Mesenteric fat pad (tissue), 1 donor: ENCODE measurements around the gene PROK2. TPM values are rescaled to one million over a fixed set of nuclear protein-coding genes. Genes with fewer than 3 reads are reported as not detected.

Source experiments
- DNase-seq: peaks from one replicate; pipeline ENCODE4 v3.0.0-alpha.2; 2020; ENCODE audit warnings: low spot score
- long read RNA-seq: library from polyadenylated mRNA; unstranded; transcript quantifications from one replicate; pipeline ENCODE4 v2.0.0, GENCODE V29; 2020
- total RNA-seq: library from RNA; stranded (reverse); fragmentation: NEBNext Ultra II Directional; extraction: Animal tissue kit (Norgen Biotek cat#: 25700); gene quantifications from one replicate; pipeline ENCODE4 v1.2.1, GENCODE V29; 2021
- donor health status: DM: yes; HTN: yes; CAD: no.

PROK2 gene
- 9.8 TPM for total RNA-seq
- long read RNA-seq, transcript PROK2-202 (3 exons, 1,549 nt), result minor isoform, 12 of 29 reads
- long read RNA-seq, transcript PROK2-201 (4 exons, 1,022 nt), result major isoform, 13 of 29 reads
- long read RNA-seq, partial matches to known transcripts, result 2 of 29 reads
- long read RNA-seq, other reads (novel, unspliced or antisense), result 2 of 29 reads

- no peak for DNase-seq
Measured at GRCh38 chr3:71784914-71785531, at the start of gene PROK2. Gene PROK2 (minus strand): TSS chr3:71785148. CDS start chr3:71785052, 96 bp downstream.

GRCh38 chr3:71831599-71831998, 46.7 kb upstream of the PROK2 start:
- DNase-seq, result no peak

- no peak for DNase-seq
Measured at GRCh38 chr3:71825551-71826283, 40.8 kb upstream of the PROK2 start.

- DNase-seq, result no peak
Measured at GRCh38 chr3:71821116-71821515, 36.2 kb upstream of the PROK2 start.

- no peak for DNase-seq
Measured at GRCh38 chr3:71817262-71817661, 32.3 kb upstream of the PROK2 start.

GRCh38 chr3:71816767-71817156, 31.8 kb upstream of the PROK2 start:
- no peak for DNase-seq

GRCh38 chr3:71815340-71816067, 30.6 kb upstream of the PROK2 start:
- no peak for DNase-seq

GRCh38 chr3:71813704-71814103, 28.8 kb upstream of the PROK2 start:
- no peak for DNase-seq

GRCh38 chr3:71813073-71813472, 28.1 kb upstream of the PROK2 start:
- DNase-seq, result no peak

GRCh38 chr3:71810056-71810455, 25.1 kb upstream of the PROK2 start:
- no peak for DNase-seq

GRCh38 chr3:71809321-71810026, 24.5 kb upstream of the PROK2 start:
- no peak for DNase-seq

GRCh38 chr3:71806736-71807135, 21.8 kb upstream of the PROK2 start:
- no peak for DNase-seq

- no peak for DNase-seq
Measured at GRCh38 chr3:71805691-71806090, 20.7 kb upstream of the PROK2 start.

GRCh38 chr3:71805199-71805598, 20.3 kb upstream of the PROK2 start:
- DNase-seq, result no peak

- no peak for DNase-seq
Measured at GRCh38 chr3:71803248-71803647, 18.3 kb upstream of the PROK2 start.

- no peak for DNase-seq
Measured at GRCh38 chr3:71801986-71802385, 17.0 kb upstream of the PROK2 start.

- no peak for DNase-seq
Measured at GRCh38 chr3:71800023-71800422, 15.1 kb upstream of the PROK2 start.

- no peak for DNase-seq
Measured at GRCh38 chr3:71797455-71797854, 12.5 kb upstream of the PROK2 start.

- no peak for DNase-seq
Measured at GRCh38 chr3:71796290-71796689, 11.3 kb upstream of the PROK2 start.

GRCh38 chr3:71791634-71792033, 6.7 kb upstream of the PROK2 start:
- no peak for DNase-seq

GRCh38 chr3:71789922-71790321, 5.0 kb upstream of the PROK2 start:
- no peak for DNase-seq
